SK-N-SH (cell line): ENCODE measurements around the gene PUSL1. TPM values are rescaled to one million over a fixed set of nuclear protein-coding genes. Genes with fewer than 3 reads are reported as not detected.

Experiments
- CTCF ChIA-PET: fragments of 300-600, 350-600 bp; formaldehyde crosslinking; extraction: SDS; loops from one replicate; lab custom pipeline; 2021; lab: Yijun Ruan, JAX
- POLR2A ChIA-PET: fragments of 350-600 bp; sonication (Branson Sonifier 250); formaldehyde crosslinking; extraction: SDS; loops from one replicate; lab custom pipeline; 2020; ENCODE audit warnings: antibody characterized with exemption, inconsistent platforms; lab: Yijun Ruan, JAX
- DNase-seq: peaks from one replicate; pipeline ENCODE4 v3.0.0; 2012
- H2AFZ ChIP-seq: fragments of 200-600 bp; sonication (generic); 2 replicates; pipeline ENCODE4 v1.8.1; 2016; ENCODE audit warnings: antibody characterized with exemption, mild to moderate bottlenecking, low read depth
- H3F3A ChIP-seq: fragments of 200-600 bp; sonication (generic); replicated peaks from 2 replicates; pipeline ENCODE3; 2016; ENCODE audit warnings: antibody characterized with exemption, mild to moderate bottlenecking; ENCODE audit not compliant: insufficient read depth
- H3K27ac ChIP-seq, 2 experiments: fragments of 200-500 bp in 1 of 2; fragments of 200-600 bp in 1 of 2; sonication (Bioruptor generic) in 1 of 2; sonication (generic), shearing (Covaris generic) in 1 of 2; 2 replicates each; pipeline versions ENCODE4 v1.5.1 to v1.6.1; 2014 to 2016; ENCODE audit warnings: low read depth in 2 of 2, inconsistent platforms in 1 of 2, low read length in 1 of 2, mild to moderate bottlenecking in 1 of 2, mixed read lengths in 1 of 2
- H3K27me3 ChIP-seq: fragments of 200-600 bp; sonication (generic), shearing (Covaris generic); 2 replicates; pipeline ENCODE4 v1.6.1; 2016; ENCODE audit warnings: mixed run types; ENCODE audit not compliant: insufficient read depth
- H3K36me3 ChIP-seq, 2 experiments: fragments of 200-500 bp in 1 of 2; fragments of 200-600 bp in 1 of 2; sonication (Bioruptor generic) in 1 of 2; sonication (generic) in 1 of 2; replicated peaks in 1 of 2; 2 replicates each; pipeline versions ENCODE3 to v1.5.1; 2014 to 2016; ENCODE audit warnings: low read length in 1 of 2, mild to moderate bottlenecking in 1 of 2; ENCODE audit not compliant: insufficient read depth in 2 of 2, control insufficient read depth in 1 of 2
- H3K4me1 ChIP-seq, 2 experiments: fragments of 200-500 bp in 1 of 2; fragments of 200-600 bp in 1 of 2; sonication (Bioruptor generic) in 1 of 2; sonication (generic), shearing (Covaris generic) in 1 of 2; 2 replicates each; pipeline versions ENCODE4 v1.5.1 to v1.6.1; 2014 to 2016; ENCODE audit warnings: low read depth in 1 of 2, low read length in 1 of 2, mixed run types in 1 of 2; ENCODE audit not compliant: insufficient read depth in 2 of 2, control insufficient read depth in 1 of 2
- H3K4me2 ChIP-seq: fragments of 200-600 bp; sonication (generic), shearing (Covaris generic); 2 replicates; pipeline ENCODE4 v1.6.1; 2017; ENCODE audit warnings: mixed run types
- H3K4me3 ChIP-seq, 2 experiments: fragments of 200-500 bp in 1 of 2; fragments of 200-600 bp in 1 of 2; sonication (Bioruptor generic) in 1 of 2; sonication (generic), shearing (Covaris generic) in 1 of 2; 2 replicates each; pipeline versions ENCODE4 v1.5.1 to v1.8.1; 2014 to 2016; ENCODE audit warnings: low read depth in 2 of 2, inconsistent platforms in 1 of 2, low read length in 1 of 2, mild to moderate bottlenecking in 1 of 2, mixed read lengths in 1 of 2, moderate library complexity in 1 of 2
- H3K79me2 ChIP-seq: fragments of 200-600 bp; sonication (generic); 2 replicates; pipeline ENCODE4 v1.8.1; 2017; ENCODE audit warnings: mild to moderate bottlenecking; ENCODE audit not compliant: insufficient read depth
- H3K9ac ChIP-seq: fragments of 200-600 bp; sonication (generic); 2 replicates; pipeline ENCODE4 v1.6.1; 2017; ENCODE audit warnings: mixed run types
- H3K9me2 ChIP-seq: fragments of 200-600 bp; sonication (generic); 2 replicates; pipeline ENCODE4 v1.6.1; 2017; ENCODE audit warnings: mixed run types
- H3K9me3 ChIP-seq: fragments of 200-600 bp; sonication (generic); 2 replicates; pipeline ENCODE4 v1.6.1; 2017; ENCODE audit warnings: mixed run types, mild to moderate bottlenecking, moderate library complexity
- H4K20me1 ChIP-seq: fragments of 200-600 bp; sonication (generic); 2 replicates; pipeline ENCODE4 v1.6.1; 2017; ENCODE audit warnings: mild to moderate bottlenecking, mixed run types; ENCODE audit not compliant: insufficient read depth
- ELF1 ChIP-seq: IDR thresholded peaks from 2 replicates; pipeline ENCODE4 v1.4.0; 2012
- EZH2phosphoT487 ChIP-seq: fragments of 200-600 bp; sonication (generic); IDR thresholded peaks from 2 replicates; pipeline ENCODE4 v1.6.1; 2017; ENCODE audit warnings: low read depth, mixed run types, mild to moderate bottlenecking, antibody characterized with exemption, moderate library complexity, borderline replicate concordance
- FOXM1 ChIP-seq: IDR thresholded peaks from 2 replicates; pipeline ENCODE4 v1.4.0; 2012; ENCODE audit warnings: low read depth, mild to moderate bottlenecking
- GATA2 ChIP-seq: sonication (generic); formaldehyde crosslinking; IDR thresholded peaks from 2 replicates; pipeline ENCODE4 v1.5.0; 2020; ENCODE audit warnings: mild to moderate bottlenecking, missing genetic modification reagents
- JUND ChIP-seq: IDR thresholded peaks from 2 replicates; pipeline ENCODE4 v1.4.0; 2012
- NFIC ChIP-seq: IDR thresholded peaks from 2 replicates; pipeline ENCODE4 v1.4.0; 2012; ENCODE audit warnings: borderline replicate concordance
- POLR2AphosphoS5 ChIP-seq: IDR thresholded peaks from 2 replicates; pipeline ENCODE4 v1.6.1; 2012; ENCODE audit warnings: low read depth, low read length
- REST ChIP-seq: IDR thresholded peaks from 2 replicates; pipeline ENCODE4 v1.6.1; 2012; ENCODE audit warnings: mild to moderate bottlenecking, low read depth, low read length, moderate library complexity
- RXRA ChIP-seq: IDR thresholded peaks from 2 replicates; pipeline ENCODE4 v1.4.0; 2012; ENCODE audit warnings: low read depth, mild to moderate bottlenecking, borderline replicate concordance
- TEAD4 ChIP-seq: IDR thresholded peaks from 2 replicates; pipeline ENCODE4 v1.4.0; 2012; ENCODE audit warnings: mild to moderate bottlenecking, borderline replicate concordance; ENCODE audit not compliant: insufficient read depth
- USF1 ChIP-seq: IDR thresholded peaks from 2 replicates; pipeline ENCODE4 v1.4.0; 2012; ENCODE audit warnings: low read depth, borderline replicate concordance
- YY1 ChIP-seq: IDR thresholded peaks from 2 replicates; pipeline ENCODE4 v1.4.0; 2012; ENCODE audit warnings: low read depth, mild to moderate bottlenecking
- ZBTB33 ChIP-seq: IDR thresholded peaks from 2 replicates; pipeline ENCODE4 v1.4.0; 2012; ENCODE audit warnings: low read depth, borderline replicate concordance
- WGBS: methylation state at CpG from one replicate; pipeline ENCODE4 v1.1.6; 2017; ENCODE audit warnings: low lambda C conversion rate; 5-methylcytosine and 5-hydroxymethylcytosine counted together
- polyA plus RNA-seq, 3 experiments: library from polyadenylated mRNA; depleted of rRNA; stranded (reverse); fragments of >200 nt; gene quantifications; 2 replicates each; pipeline ENCODE4 v1.2.3, GENCODE V29; 2012
- TF ChIP-seq, protein P1 (sequence below): IDR thresholded peaks from 2 replicates; pipeline ENCODE4; 2012
- TF ChIP-seq, protein P2 (sequence below): IDR thresholded peaks from 2 replicates; pipeline ENCODE4 v1.4.0; 2012; ENCODE audit warnings: low read depth

PUSL1 gene
- polyA plus RNA-seq, 1 of the 3 experiments (the other 2 are of a cell fraction), result 19.0 TPM

- CTCF ChIA-PET, result interaction anchor here (1.0 to 4.8 kb wide), 4 partner anchors 8 to 224 kb away, joined by 3 to 34 read pairs (median 7); no protein-coding TSS in a partner anchor
- no peaks in the 10 kb centered on the region for H3K9me3 ChIP-seq
- H3K4me1 ChIP-seq, result peaks cover 0 to 22% of the 10 kb centered on the region in 2 experiments; a peak in 1 of 4 replicates
- H3K27me3 ChIP-seq, result no peaks in the 10 kb centered on the region
- H3K36me3 ChIP-seq, result no peaks in the 10 kb centered on the region
- no peak overlapping the region for H3K9ac ChIP-seq
- no peaks in the 10 kb centered on the region for H3K9me2 ChIP-seq
- DNase-seq, result no peak
- TF ChIP-seq GATA2 (CRISPR knock-in tag) (no peak), REST (no peak), NFIC (no peak), USF1 (no peak), TEAD4 (no peak), YY1 (no peak), JUND (no peak), FOXM1 (no peak), EZH2phosphoT487 (no peak), POLR2AphosphoS5 (no peak), ZBTB33 (no peak), RXRA (no peak), ELF1 (no peak)
- TF ChIP-seq, protein P1, sequence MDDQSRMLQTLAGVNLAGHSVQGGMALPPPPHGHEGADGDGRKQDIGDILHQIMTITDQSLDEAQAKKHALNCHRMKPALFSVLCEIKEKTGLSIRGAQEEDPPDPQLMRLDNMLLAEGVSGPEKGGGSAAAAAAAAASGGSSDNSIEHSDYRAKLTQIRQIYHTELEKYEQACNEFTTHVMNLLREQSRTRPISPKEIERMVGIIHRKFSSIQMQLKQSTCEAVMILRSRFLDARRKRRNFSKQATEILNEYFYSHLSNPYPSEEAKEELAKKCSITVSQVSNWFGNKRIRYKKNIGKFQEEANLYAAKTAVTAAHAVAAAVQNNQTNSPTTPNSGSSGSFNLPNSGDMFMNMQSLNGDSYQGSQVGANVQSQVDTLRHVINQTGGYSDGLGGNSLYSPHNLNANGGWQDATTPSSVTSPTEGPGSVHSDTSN, result no peak
- TF ChIP-seq, protein P2, sequence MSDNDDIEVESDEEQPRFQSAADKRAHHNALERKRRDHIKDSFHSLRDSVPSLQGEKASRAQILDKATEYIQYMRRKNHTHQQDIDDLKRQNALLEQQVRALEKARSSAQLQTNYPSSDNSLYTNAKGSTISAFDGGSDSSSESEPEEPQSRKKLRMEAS, result no peak
- H4K20me1 ChIP-seq, result peaks cover 45% of the 10 kb centered on the region
- H3K27ac ChIP-seq, result no peak overlapping the region
- peaks cover 47% of the 10 kb centered on the region for H3K79me2 ChIP-seq
- no peak overlapping the region for H3K4me3 ChIP-seq
- POLR2A ChIA-PET, result interaction anchor here (1.1 kb wide), 1 partner anchor 67 kb away, joined by 3 read pairs; no protein-coding TSS in a partner anchor
- H3K4me2 ChIP-seq, result peak overlapping the region; percentile 89; the same call in 1 of the 2 replicates
- no peak overlapping the region for H2AFZ ChIP-seq
- no peaks in the 10 kb centered on the region for H3F3A ChIP-seq
- 87% methylated on average over 4 of the region's 10 CpGs for WGBS
These were observed 38.1 kb downstream of the PUSL1 start for GRCh38 chr1:1346501-1346890.
